ENCODE measurements around the gene UNC119B. TPM values are rescaled to one million over a fixed set of nuclear protein-coding genes. Genes with fewer than 3 reads are reported as not detected.
"Not testable (repeated sequence)": the region's sequence is repeated elsewhere in the genome, so short reads cannot be mapped to it uniquely, and the experiment has no call there.

The UNC119B gene
- polyA plus RNA-seq, 1 experiment: 41.9 TPM

DNA sequence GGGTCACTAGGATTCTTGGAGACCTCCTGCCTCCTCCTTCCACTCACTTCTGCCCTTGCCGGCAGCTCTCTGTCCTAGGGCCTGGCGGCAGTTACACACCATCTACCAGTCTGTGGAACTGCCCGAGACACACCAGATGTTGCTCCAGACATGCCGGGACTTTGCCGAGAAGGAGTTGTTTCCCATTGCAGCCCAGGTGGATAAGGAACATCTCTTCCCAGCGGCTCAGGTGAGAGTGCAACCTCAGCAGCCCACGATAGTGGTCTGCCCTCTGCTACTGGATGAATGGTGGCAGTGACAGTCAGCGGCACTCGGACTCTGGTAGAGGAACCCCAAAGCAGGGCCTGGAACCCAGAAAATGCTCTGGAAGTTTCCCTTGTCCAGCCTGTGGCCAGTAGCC is 16.7 kb downstream of the UNC119B start:
- TF ChIP-seq CTCF (IDR thresholded peaks at IDR 0.05; ENCODE audit: low read depth, low read length): no peak
- DNase-seq (ENCODE audit: low read depth, low spot score): no peak
- Histone ChIP-seq H3K9me3 (ENCODE audit: control insufficient read depth, insufficient read depth, low read length) (no peaks in the 10 kb centered on the region), H3K27ac (ENCODE audit: low read depth, low read length) (no peak overlapping the region), H3K27me3 (ENCODE audit: control insufficient read depth, insufficient read depth, low read length) (no peaks in the 10 kb centered on the region), H3K4me3 (ENCODE audit: low read depth, low read length) (no peak overlapping the region)
- ChIA-PET POLR2A (no interaction called here), CTCF (no interaction called here)

- H3K27me3 ChIP-seq (ENCODE audit: control insufficient read depth, insufficient read depth, low read length); CTCF ChIA-PET; H3K27ac ChIP-seq (ENCODE audit: low read depth, low read length); DNase-seq (ENCODE audit: low read depth, low spot score); POLR2A ChIA-PET; H3K4me3 ChIP-seq (ENCODE audit: low read depth, low read length); H3K9me3 ChIP-seq (ENCODE audit: control insufficient read depth, insufficient read depth, low read length): not testable (repeated sequence)
Measured at GRCh38 chr12:120732198-120732597, 21.9 kb downstream of the UNC119B start.

- no peak for TF ChIP-seq CTCF (IDR thresholded peaks at IDR 0.05; ENCODE audit: low read depth, low read length)
- ChIA-PET POLR2A (interaction anchor here (0.5 kb wide), 1 partner anchor 537 kb away, joined by 3 read pairs; no protein-coding TSS in a partner anchor), CTCF (no interaction called here)
- no peak overlapping the region for H3K4me3 ChIP-seq (ENCODE audit: low read depth, low read length)
- no peak for DNase-seq (ENCODE audit: low read depth, low spot score)
- H3K27ac ChIP-seq (ENCODE audit: low read depth, low read length): no peak overlapping the region
- H3K27me3 ChIP-seq (ENCODE audit: control insufficient read depth, insufficient read depth, low read length): no peaks in the 10 kb centered on the region
- no peaks in the 10 kb centered on the region; the same call in 1 of the 2 replicates for H3K9me3 ChIP-seq (ENCODE audit: control insufficient read depth, insufficient read depth, low read length)
Measured at GRCh38 chr12:120733574-120733973, 23.3 kb downstream of the UNC119B start.

GRCh38 chr12:120734210-120734609 is 24.0 kb downstream of the UNC119B start:
- ChIA-PET CTCF (no interaction called here), POLR2A (no interaction called here)
- TF ChIP-seq CTCF (IDR thresholded peaks at IDR 0.05; ENCODE audit: low read depth, low read length): no peak
- DNase-seq (ENCODE audit: low read depth, low spot score): no peak
- no peak overlapping the region for H3K27ac ChIP-seq (ENCODE audit: low read depth, low read length)
- H3K4me3 ChIP-seq (ENCODE audit: low read depth, low read length): no peak overlapping the region
- H3K27me3 ChIP-seq (ENCODE audit: control insufficient read depth, insufficient read depth, low read length): no peaks in the 10 kb centered on the region
- no peaks in the 10 kb centered on the region; the same call in 1 of the 2 replicates for H3K9me3 ChIP-seq (ENCODE audit: control insufficient read depth, insufficient read depth, low read length)

DNA sequence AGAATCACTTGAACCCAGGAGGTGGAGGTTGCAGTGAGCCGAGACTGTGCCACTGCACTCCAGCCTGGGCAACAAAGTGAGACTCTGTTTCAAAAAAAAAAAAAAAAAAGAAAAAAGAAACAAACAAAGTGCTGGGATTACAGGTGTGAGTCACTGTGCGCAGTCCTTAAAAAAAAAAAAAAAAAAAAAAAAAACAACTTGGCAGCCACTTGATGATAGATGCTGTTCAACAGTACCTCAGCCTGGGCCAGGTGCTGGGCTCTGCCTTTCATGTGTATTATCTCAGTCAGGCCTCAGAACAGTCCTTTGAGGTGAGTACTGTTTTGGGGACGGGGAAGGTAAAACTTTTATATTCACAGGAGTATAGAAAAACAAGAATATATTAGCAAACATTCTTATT is 24.9 kb downstream of the UNC119B start:
- no peak for DNase-seq (ENCODE audit: low read depth, low spot score)
- H3K9me3 ChIP-seq (ENCODE audit: control insufficient read depth, insufficient read depth, low read length): no peaks in the 10 kb centered on the region; the same call in 1 of the 2 replicates
- H3K4me3 ChIP-seq (ENCODE audit: low read depth, low read length): no peak overlapping the region
- no peak overlapping the region for H3K27ac ChIP-seq (ENCODE audit: low read depth, low read length)
- H3K27me3 ChIP-seq (ENCODE audit: control insufficient read depth, insufficient read depth, low read length): no peaks in the 10 kb centered on the region
- no peak for TF ChIP-seq CTCF (IDR thresholded peaks at IDR 0.05; ENCODE audit: low read depth, low read length)
- CTCF ChIA-PET: interaction anchor here (0.7 to 1.5 kb wide), 2 partner anchors 236 to 1456 kb away, joined by 3 read pairs; no protein-coding TSS in a partner anchor
- POLR2A ChIA-PET: no interaction called here
